Heart left ventricle (tissue), 16 donors: ENCODE measurements around the gene EP400. TPM values are rescaled to one million over a fixed set of nuclear protein-coding genes. Genes with fewer than 3 reads are reported as not detected.
"Not testable (repeated sequence)": the region's sequence is repeated elsewhere in the genome, so short reads cannot be mapped to it uniquely, and the experiment has no call there.

ENCODE experiments used
- ATAC-seq, 4 donors: fragments of 200-7000 bp; cut with Tn5 transposase; one replicate each; pipeline ENCODE4 v1.9.1; 2020 to 2022; ENCODE audit warnings: moderate library complexity in 4 of 4, mild to moderate bottlenecking in 3 of 4, moderate number of reproducible peaks in 1 of 4
- DNase-seq, 5 donors: peaks; one replicate each; pipeline ENCODE4 v3.0.0-alpha.2; 2020
- H3K27ac ChIP-seq, 12 donors: fragments of 200-600 bp; sonication (generic) in 4 of 12; one replicate each; pipeline versions ENCODE4 v1.5.0 to v1.8.0; 2016 to 2022; ENCODE audit warnings: mild to moderate bottlenecking in 2 of 12
- H3K27me3 ChIP-seq, 9 donors: fragments of 200-600 bp; sonication (generic) in 2 of 9; one replicate each; pipeline versions ENCODE4 v1.5.1 to v1.8.0; 2016 to 2022; ENCODE audit warnings: mild to moderate bottlenecking in 3 of 9
- H3K36me3 ChIP-seq, 9 donors: fragments of 200-600 bp; sonication (generic) in 2 of 9; one replicate each; pipeline versions ENCODE4 v1.5.0 to v1.8.0; 2018 to 2022; ENCODE audit warnings: mild to moderate bottlenecking in 2 of 9
- H3K4me1 ChIP-seq, 12 donors: fragments of 200-600 bp; sonication (generic) in 4 of 12; one replicate each; pipeline versions ENCODE4 v1.5.0 to v1.8.0; 2016 to 2022; ENCODE audit warnings: mild to moderate bottlenecking in 3 of 12
- H3K4me3 ChIP-seq, 12 donors: fragments of 200-600 bp; sonication (generic) in 4 of 12; one replicate each; pipeline versions ENCODE4 v1.5.0 to v1.8.0; 2017 to 2022; ENCODE audit warnings: mild to moderate bottlenecking in 9 of 12, moderate library complexity in 4 of 12
- H3K9me3 ChIP-seq, 12 donors: fragments of 200-600 bp; sonication (generic) in 4 of 12; one replicate each; pipeline versions ENCODE4 v1.5.0 to v1.8.0; 2016 to 2022; ENCODE audit warnings: mild to moderate bottlenecking in 1 of 12
- CTCF ChIP-seq, 12 donors: fragments of 200-600 bp; sonication (generic) in 4 of 12; IDR thresholded peaks; one replicate each; pipeline versions ENCODE4 v1.5.0 to v1.8.0; 2018 to 2022; ENCODE audit warnings: antibody characterized with exemption in 12 of 12, mild to moderate bottlenecking in 5 of 12
- POLR2A ChIP-seq, 2 donors: fragments of 450-650 bp; IDR thresholded peaks; one replicate each; pipeline ENCODE4 v1.6.1; 2017; ENCODE audit warnings: antibody characterized with exemption in 2 of 2, mild to moderate bottlenecking in 2 of 2, moderate library complexity in 2 of 2
- WGBS, 4 donors: extraction: QIAGEN DNeasy Blood & Tissue Kit in 2 of 4; methylation state at CpG; one replicate each; pipeline versions ENCODE4 v1.1.5 to v1.1.7; 2013 to 2018; 5-methylcytosine and 5-hydroxymethylcytosine counted together
- intact Hi-C, 10 donors: fragments of 100-400 bp; cut with DNase I; formaldehyde crosslinking; loops; one replicate each; pipeline versions ENCODE4 v1.11.1 to v1.14.2; 2022
- polyA plus RNA-seq, 2 donors: library from polyadenylated mRNA; stranded (reverse); fragments of 200-250 nt; gene quantifications; one replicate each; pipeline ENCODE4 v1.2.3, GENCODE V29; 2013
- total RNA-seq, 9 donors: library from RNA; depleted of rRNA in 2 of 9; stranded (reverse); fragments of >200 nt in 2 of 9; fragmentation: NEBNext Ultra II Directional in 3 of 9; extraction: Animal tissue kit (Norgen Biotek cat#: 25700) in 3 of 9; gene quantifications; one replicate each; pipeline versions ENCODE4 v1.1.0 to v1.2.4, GENCODE V29; 2016 to 2023
- donor health status: ischemic (EF 13 %, LVEDD 7.1; RV severe dilation, severe dysfunction).
- donor health status: healthy with polysubstance abuse.
- donor health status: DM: no; HTN: yes; CAD: no.
- donor health status: DM: no; HTN: no; CAD: no.
- donor health status: ischemic (EF 25% LVEDD 6.9; RV normal size, moderate dysfunction).
- donor health status: ischemic (EF 25% LVEDD 5.7; RV mildly dilated, moderate dysfunction).
- donor health status: healthy.
- donor health status: DM: yes; HTN: yes; CAD: no.
- donor health status: ischemic (EF 35%, LVEDD 5.7; RV mildly dilated, moderate dysfunction).
- donor health status: nonischemic (EF 11% LVEDD 7.7; RV severe dilation, severe dysfunction).
- donor health status: DM: yes; HTN: yes; CAD: no.
- donor health status: PGD.
- donor health status: ischemic (EF 29% LVEDD 5.4; RV normal size, mild dysfunction).
- donor health status: nonischemic (EF 23%, LVEDD 6.1; RV moderate dilation, normal function).

Gene EP400
- total and polyA plus RNA-seq, 11 donors: 9.8 to 27.8 (median 13.5) TPM

GRCh38 chr12:132046561-132046960 lies 96.8 kb downstream of the EP400 start:
- DNase-seq (no peak), ATAC-seq (no peak)
- no peaks in the 10 kb centered on the region for H3K9me3 ChIP-seq
- peaks cover 2 to 99% (median 93%) of the 10 kb centered on the region in 9 donors for H3K36me3 ChIP-seq
- no peaks in the 10 kb centered on the region for H3K27me3 ChIP-seq
- peak overlapping the region in 1 of 12 donors; percentile 38 for H3K27ac ChIP-seq
- WGBS, 4 donors: 78 to 88% (median 80%) methylated on average over 11 of the region's 11 CpGs
- intact Hi-C loops: no loop called here
- TF ChIP-seq CTCF (IDR thresholded peaks at IDR 0.05): no peak
- no peak for TF ChIP-seq POLR2A (IDR thresholded peaks at IDR 0.05)
- H3K4me1 ChIP-seq: no peaks in the 10 kb centered on the region
- no peak overlapping the region for H3K4me3 ChIP-seq

- 83 to 89% (median 88%) methylated on average over 11 of the region's 11 CpGs for WGBS, 4 donors
- intact Hi-C loops, H3K27me3 ChIP-seq: not testable (repeated sequence)
Measured at GRCh38 chr12:132047630-132048029, 97.9 kb downstream of the EP400 start.

GRCh38 chr12:132049442-132049841 lies 99.7 kb downstream of the EP400 start:
- H3K4me1 ChIP-seq: no peaks in the 10 kb centered on the region
- no peaks in the 10 kb centered on the region for H3K27me3 ChIP-seq
- intact Hi-C loops: no loop called here
- 85 to 99% (median 97%) methylated on average over 2 of the region's 2 CpGs for WGBS, 4 donors
- H3K4me3 ChIP-seq: no peak overlapping the region
- H3K27ac ChIP-seq: no peak overlapping the region
- peak in 1 of 4 donors; percentile 16 for ATAC-seq
- TF ChIP-seq POLR2A (IDR thresholded peaks at IDR 0.05): no peak
- no peak for TF ChIP-seq CTCF (IDR thresholded peaks at IDR 0.05)
- no peak for DNase-seq
- peaks cover 2 to 100% (median 95%) of the 10 kb centered on the region in 9 donors for H3K36me3 ChIP-seq
- H3K9me3 ChIP-seq: no peaks in the 10 kb centered on the region

More at GRCh38 chr12:132047630-132048029, 97.9 kb downstream of the EP400 start:
- DNase-seq, H3K9me3 ChIP-seq, ATAC-seq, H3K4me1 ChIP-seq, H3K27ac ChIP-seq, H3K4me3 ChIP-seq: not testable (repeated sequence)
- peaks cover 2 to 99% (median 93%) of the 10 kb centered on the region in 9 donors for H3K36me3 ChIP-seq

GRCh38 chr12:132049876-132050275 lies 100.1 kb downstream of the EP400 start:
- Histone ChIP-seq H3K4me1 (no peaks in the 10 kb centered on the region), H3K27me3 (no peaks in the 10 kb centered on the region), H3K36me3 (peaks cover 2 to 100% (median 93%) of the 10 kb centered on the region in 9 donors), H3K27ac (no peak overlapping the region), H3K9me3 (no peaks in the 10 kb centered on the region), H3K4me3 (no peak overlapping the region)
- intact Hi-C loops: no loop called here
- TF ChIP-seq POLR2A (IDR thresholded peaks at IDR 0.05) (no peak), CTCF (IDR thresholded peaks at IDR 0.05) (no peak)
- DNase-seq: no peak
- peak in 1 of 4 donors; percentile 21 for ATAC-seq
- 95 to 99% (median 96%) methylated on average over 13 to 14 of the region's 14 CpGs for WGBS, 4 donors

GRCh38 chr12:132051718-132052117 lies 102.0 kb downstream of the EP400 start:
- 82 to 90% (median 89%) methylated on average over 13 of the region's 13 CpGs for WGBS, 4 donors
- intact Hi-C loops, H3K9me3 ChIP-seq, H3K4me1 ChIP-seq, H3K27ac ChIP-seq, DNase-seq, H3K4me3 ChIP-seq, H3K27me3 ChIP-seq, ATAC-seq: not testable (repeated sequence)
- H3K36me3 ChIP-seq: peaks cover 0 to 97% (median 89%) of the 10 kb centered on the region in 9 donors
- peak in 2 of 12 donors; percentile 12 to 14 for TF ChIP-seq CTCF (IDR thresholded peaks at IDR 0.05)
